ENCODE results near the gene IFNAR2. TPM values are rescaled to one million over a fixed set of nuclear protein-coding genes. Genes with fewer than 3 reads are reported as not detected.

Gene IFNAR2
- total and polyA plus RNA-seq, 2 experiments from 2014 or later = 16.8 to 18.2 TPM

GRCh38 chr21:33266050-33266788 is 36.5 kb downstream of the IFNAR2 start, which contains the start of gene IL10RB:
Gene IL10RB, plus strand, starts transcription at chr21:33266367. Its CDS starts 99 bp downstream, at chr21:33266466.
- Mint-ChIP-seq H3K4me3 (peak within 1 kb of the TSS; percentile 75), H3K27ac (no peak within 1 kb of the TSS), H3K27me3 (ENCODE audit: insufficient read depth, low read depth, poor library complexity) (peaks cover 19% of the 10 kb centered on the region), H3K9me3 (no peaks in the 10 kb centered on the region), H3K36me3 (ENCODE audit: low read depth) (peaks cover 5% of the 10 kb centered on the region; the same call in 1 of the 3 replicates), H3K4me1 (peaks cover 24% of the 10 kb centered on the region)
- H3K27me3 ChIP-seq (ENCODE audit: insufficient read depth) = no peaks in the 10 kb centered on the region
- peak within 1 kb of the TSS; percentile 80 for H3K4me3 ChIP-seq
- peaks cover 24% of the 10 kb centered on the region for H3K4me1 ChIP-seq (ENCODE audit: insufficient read depth)
- peak; percentile 92 for DNase-seq (ENCODE audit: low spot score)
- no peaks in the 10 kb centered on the region for H3K79me2 ChIP-seq (replicated peaks; ENCODE audit: insufficient read depth)
- TF ChIP-seq POLR2AphosphoS5 (IDR thresholded peaks at IDR 0.05; ENCODE audit: low read depth) = peak; percentile 73
- no peak for TF ChIP-seq ETS1 (IDR thresholded peaks at IDR 0.05)
- H3K36me3 ChIP-seq (ENCODE audit: insufficient read depth) = no peaks in the 10 kb centered on the region
- H2AFZ ChIP-seq = peak within 1 kb of the TSS; percentile 94
- 0 out of 2 replicates have a peak, but pooled peaks cover 9% of the 10 kb centered on the region for H3F3A ChIP-seq (replicated peaks; ENCODE audit: low read depth)
- H4K20me1 ChIP-seq (replicated peaks; ENCODE audit: insufficient read depth) = no peaks in the 10 kb centered on the region; the same call in 1 of the 2 replicates
- H3K4me2 ChIP-seq = peak within 1 kb of the TSS; percentile 80
- H3K9me2 ChIP-seq (ENCODE audit: insufficient read depth) = no peaks in the 10 kb centered on the region
- peak; percentile 88 for ATAC-seq
- no peak within 1 kb of the TSS for H3K27ac ChIP-seq (ENCODE audit: low read depth)

GRCh38 chr21:33266789-33267135 is 37.0 kb downstream of the IFNAR2 start:
- DNase-seq (ENCODE audit: low spot score) (no peak), ATAC-seq (no peak)
- Histone ChIP-seq H3K36me3 (ENCODE audit: insufficient read depth) (no peaks in the 10 kb centered on the region), H3K4me3 (peak overlapping the region; percentile 80), H3K27ac (ENCODE audit: low read depth) (no peak overlapping the region), H4K20me1 (replicated peaks; ENCODE audit: insufficient read depth) (no peaks in the 10 kb centered on the region; the same call in 1 of the 2 replicates), H3K4me1 (ENCODE audit: insufficient read depth) (peaks cover 24% of the 10 kb centered on the region), H3K27me3 (ENCODE audit: insufficient read depth) (no peaks in the 10 kb centered on the region), H3K9me2 (ENCODE audit: insufficient read depth) (no peaks in the 10 kb centered on the region), H3F3A (replicated peaks; ENCODE audit: low read depth) (0 out of 2 replicates have a peak, but pooled peaks cover 9% of the 10 kb centered on the region), H3K79me2 (replicated peaks; ENCODE audit: insufficient read depth) (no peaks in the 10 kb centered on the region), H2AFZ (peak overlapping the region; percentile 94), H3K4me2 (peak overlapping the region; percentile 80)
- Mint-ChIP-seq H3K9me3 (no peaks in the 10 kb centered on the region), H3K27me3 (ENCODE audit: insufficient read depth, low read depth, poor library complexity) (peaks cover 19% of the 10 kb centered on the region), H3K27ac (no peak overlapping the region), H3K4me3 (peak overlapping the region; percentile 75), H3K4me1 (peaks cover 24% of the 10 kb centered on the region), H3K36me3 (ENCODE audit: low read depth) (peaks cover 5% of the 10 kb centered on the region; the same call in 1 of the 3 replicates)
- TF ChIP-seq EZH2phosphoT487 (IDR thresholded peaks at IDR 0.05; ENCODE audit: unreplicated experiment) (no peak), ZNF331 (CRISPR knock-in tag; IDR thresholded peaks at IDR 0.05; ENCODE audit: low read depth) (no peak), STAT1 (IDR thresholded peaks at IDR 0.05; ENCODE audit: unreplicated experiment) (no peak), CREB1 (CRISPR knock-in tag; IDR thresholded peaks at IDR 0.05; ENCODE audit: low read depth) (no peak), ZNF114 (CRISPR knock-in tag; IDR thresholded peaks at IDR 0.05) (no peak), REST (IDR thresholded peaks at IDR 0.05; ENCODE audit: unreplicated experiment) (no peak), EZH2 (IDR thresholded peaks at IDR 0.05; ENCODE audit: low read depth, unreplicated experiment) (no peak), ETS1 (IDR thresholded peaks at IDR 0.05) (no peak), POLR2AphosphoS5 (IDR thresholded peaks at IDR 0.05; ENCODE audit: low read depth) (no peak), NANOG (IDR thresholded peaks at IDR 0.05; ENCODE audit: borderline replicate concordance) (no peak)
